K562 (cell line): ENCODE results near the gene GGPS1. TPM values are rescaled to one million over a fixed set of nuclear protein-coding genes. Genes with fewer than 3 reads are reported as not detected.
A peak's percentile ranks its signal among the peaks of the same experiment; 100 is the strongest.

Experiments
- ATAC-seq: fragments of 200-7000 bp; cut with Tn5 transposase; 3 replicates; pipeline ENCODE4 v1.9.1; 2020; ENCODE audit warnings: moderate library complexity
- BruUV-seq: library from RNA; stranded (reverse); fragments of 400-500 nt; replicated peaks from 2 replicates; lab custom pipeline; 2021; lab: Mats Ljungman, UMichigan
- CTCF ChIA-PET: fragments of 300-600 bp; formaldehyde crosslinking; extraction: SDS; loops from one replicate; lab custom pipeline; 2021; ENCODE audit warnings: low intra/inter-chr PET ratio; lab: Yijun Ruan, JAX
- POLR2A ChIA-PET: fragments of 300-600, 350-650 bp; sonication (Branson Sonifier 250); formaldehyde crosslinking; extraction: SDS; loops from one replicate; lab custom pipeline; 2021; ENCODE audit warnings: antibody characterized with exemption, inconsistent platforms; lab: Yijun Ruan, JAX
- DNase-seq, 4 experiments: peaks; one replicate each; pipeline versions ENCODE4 v3.0.0 to v3.0.0-alpha.2; 2011 to 2018; ENCODE audit warnings: low spot score in 3 of 4, mixed read lengths in 3 of 4; ENCODE audit errors: extremely low read depth in 1 of 4
- FAIRE-seq: peaks from 2 replicates; lab custom pipeline; 2011; peaks lifted over from hg19 to GRCh38; lab: Jason Lieb, UNC
- H2AFZ ChIP-seq: 2 replicates; pipeline ENCODE4 v1.6.0; 2011; ENCODE audit warnings: low read depth, low read length, control low read depth, inconsistent platforms
- H3K27ac ChIP-seq: fragments of 200-600 bp; 3 replicates; pipeline ENCODE4 v1.8.0; 2011; ENCODE audit warnings: low read depth, mild to moderate bottlenecking, control low read depth, inconsistent platforms, low read length, moderate library complexity, mixed read lengths; ENCODE audit errors: extremely low read depth
- H3K27me3 ChIP-seq, 2 experiments: fragments of 300-600 bp in 1 of 2; 2 replicates in 1 of 2; 3 replicates in 1 of 2; pipeline versions ENCODE4 v1.6.0 to v1.8.0; 2011; ENCODE audit warnings: inconsistent platforms in 2 of 2, low read length in 2 of 2, mild to moderate bottlenecking in 1 of 2, mixed read lengths in 1 of 2, moderate library complexity in 1 of 2; ENCODE audit not compliant: control insufficient read depth in 2 of 2, insufficient read depth in 2 of 2
- H3K36me3 ChIP-seq: fragments of 300-600 bp; 3 replicates; pipeline ENCODE4 v1.8.0; 2011; ENCODE audit warnings: mild to moderate bottlenecking, low read length, inconsistent platforms; ENCODE audit not compliant: control insufficient read depth, insufficient read depth
- H3K4me1 ChIP-seq, 2 experiments: fragments of 200-600 bp in 1 of 2; replicated peaks in 1 of 2; 2 replicates in 1 of 2; 3 replicates in 1 of 2; pipeline versions ENCODE4 v1.5.1 to v1.8.0; 2011; ENCODE audit warnings: inconsistent platforms in 2 of 2, low read length in 2 of 2, mild to moderate bottlenecking in 1 of 2, mixed read lengths in 1 of 2, moderate library complexity in 1 of 2; ENCODE audit not compliant: control insufficient read depth in 2 of 2, insufficient read depth in 2 of 2
- H3K4me2 ChIP-seq: 2 replicates; pipeline ENCODE4 v1.6.1; 2011; ENCODE audit warnings: low read length, control low read depth, inconsistent platforms, mixed read lengths; ENCODE audit not compliant: insufficient read depth
- H3K4me3 ChIP-seq: fragments of 200-600 bp; sonication (generic), shearing (Covaris generic); 2 replicates; pipeline ENCODE4 v1.5.1; 2016; ENCODE audit warnings: control low read depth, inconsistent platforms
- H3K79me2 ChIP-seq: fragments of 200-600 bp; 3 replicates; pipeline ENCODE4 v1.8.0; 2011; ENCODE audit warnings: low read length, inconsistent platforms; ENCODE audit not compliant: control insufficient read depth, insufficient read depth
- H3K9ac ChIP-seq, 2 experiments: 2 replicates each; pipeline versions ENCODE4 v1.6.0 to v1.6.1; 2011; ENCODE audit warnings: low read depth in 2 of 2, low read length in 2 of 2, control low read depth in 1 of 2, inconsistent platforms in 1 of 2, mild to moderate bottlenecking in 1 of 2, mixed read lengths in 1 of 2; ENCODE audit not compliant: insufficient read depth in 1 of 2
- H3K9me1 ChIP-seq: one replicate; pipeline ENCODE4 v1.6.0; 2011; ENCODE audit warnings: inconsistent platforms, mild to moderate bottlenecking, low read length, moderate library complexity; ENCODE audit not compliant: control insufficient read depth, insufficient read depth
- H3K9me3 ChIP-seq: replicated peaks from 2 replicates; pipeline ENCODE4 v1.5.1; 2011; ENCODE audit warnings: low read depth, low read length, inconsistent platforms; ENCODE audit not compliant: control insufficient read depth, insufficient read depth
- H4K20me1 ChIP-seq: replicated peaks from 2 replicates; pipeline ENCODE4 v1.6.1; 2011; ENCODE audit warnings: low read length, inconsistent platforms, mixed read lengths; ENCODE audit not compliant: control insufficient read depth, insufficient read depth
- FOXJ2 ChIP-seq: fragments of 200-800 bp; sonication (Bioruptor generic); IDR thresholded peaks from 2 replicates; pipeline ENCODE4 v1.6.1; 2016; ENCODE audit warnings: missing genetic modification characterization, missing compliant biosample characterization
- HOMEZ ChIP-seq: fragments of 250-450 bp; sonication (Bioruptor Pico); IDR thresholded peaks from 2 replicates; pipeline ENCODE4 v1.4.0; 2020; ENCODE audit warnings: mild to moderate bottlenecking, moderate library complexity
- PCBP1 ChIP-seq: fragments of 200-400 bp; formaldehyde crosslinking; IDR thresholded peaks from 2 replicates; pipeline ENCODE4 v1.6.1; 2018; ENCODE audit warnings: mild to moderate bottlenecking, low read depth, low read length; ENCODE audit not compliant: poor library complexity, severe bottlenecking
- RCOR1 ChIP-seq, 2 experiments: IDR thresholded peaks; 2 replicates each; pipeline ENCODE4 v1.6.1; 2012; ENCODE audit warnings: low read depth in 2 of 2, low read length in 2 of 2, borderline replicate concordance in 1 of 2, improper control_type of control experiment in 1 of 2
- RFX1 ChIP-seq: fragments of 450-650 bp; IDR thresholded peaks from 2 replicates; pipeline ENCODE4 v1.6.1; 2016; ENCODE audit warnings: mild to moderate bottlenecking, moderate library complexity
- SAFB ChIP-seq: fragments of 200-400 bp; formaldehyde crosslinking; IDR thresholded peaks from 2 replicates; pipeline ENCODE4 v1.6.1; 2017; ENCODE audit warnings: low read depth, low read length, borderline replicate concordance
- TSHZ1 ChIP-seq: fragments of 250-450 bp; sonication (Bioruptor Pico); IDR thresholded peaks from 2 replicates; pipeline ENCODE4 v1.4.0; 2020; ENCODE audit warnings: mild to moderate bottlenecking, moderate library complexity
- ZNF324 ChIP-seq: fragments of 250-450 bp; sonication (Bioruptor Pico); IDR thresholded peaks from 2 replicates; pipeline ENCODE4 v1.4.0; 2020; ENCODE audit warnings: mild to moderate bottlenecking
- WGBS: fragments of 100-300 bp; shearing (Covaris generic); methylation state at CpG from one replicate; pipeline ENCODE4 v1.1.6; 2016; ENCODE audit warnings: low coverage, mixed read lengths; ENCODE audit not compliant: insufficient coverage; ENCODE audit errors: missing lambda C conversion rate; 5-methylcytosine and 5-hydroxymethylcytosine counted together
- in situ Hi-C: fragments of 300-500 bp; cut with MboI; formaldehyde crosslinking; loops from 4 replicates; pipeline ENCODE4 v1.15.0; 2018; ENCODE audit warnings: inconsistent platforms, mixed read lengths
- intact Hi-C: fragments of 100-400 bp; cut with micrococcal nuclease; formaldehyde crosslinking; loops from 2 replicates; pipeline ENCODE4 v1.14.2; 2022
- polyA plus RNA-seq, 8 experiments: library from polyadenylated mRNA; depleted of rRNA in 4 of 8; stranded (reverse) in 5 of 8; unstranded in 3 of 8; fragments of >200 nt; fragmentation: Nextera tagmentation in 2 of 8; fragmentation: Illumina TruSeq in 1 of 8; extraction: Ambion mirVana in 2 of 8; extraction: Trizol in 1 of 8; gene quantifications; 2 replicates each; pipeline versions ENCODE4 v1.2.1 to v1.2.3, GENCODE V29; 2011 to 2014; ENCODE audit warnings: inconsistent platforms in 1 of 8, missing spikeins in 1 of 8
- total RNA-seq, 7 experiments: library from RNA; depleted of rRNA in 6 of 7; stranded (reverse); fragments of >200 nt in 6 of 7; fragmentation: Illumina TruSeq in 2 of 7; extraction: Trizol in 2 of 7; gene quantifications; 2 replicates each; pipeline versions ENCODE4 v1.2.1 to v1.2.3, GENCODE V29; 2011 to 2021; ENCODE audit warnings: low replicate concordance in 1 of 7

The GGPS1 gene
- total and polyA plus RNA-seq, 9 of the 15 experiments (the other 6 are each of a cell fraction or from before 2014, with no cell fraction given), result 18.8 to 104 (median 56.3) TPM

- no peaks in the 10 kb centered on the region for H3K27me3 ChIP-seq
- H3K27ac ChIP-seq, result peak overlapping the region; percentile 52; the same call in 1 of the 3 replicates
- no TSS peak for BruUV-seq
- peaks cover 78% of the 10 kb centered on the region for H3K79me2 ChIP-seq
- no peaks in the 10 kb centered on the region for H3K9me3 ChIP-seq
- 63% methylated on average over 6 of the region's 6 CpGs for whole genome bisulfite sequencing
- no peaks in the 10 kb centered on the region for H3K9me1 ChIP-seq
- peak; percentile 15; the same call in 1 of the 3 replicates for ATAC-seq
- no peak overlapping the region for H3K9ac ChIP-seq
- H3K4me1 ChIP-seq, result no peaks in the 10 kb centered on the region; a peak in 2 of 5 replicates
- ChIA-PET CTCF (no interaction called here), POLR2A (interaction anchor here (0.6 to 3.6 kb wide), 9 partner anchors 9 to 654 kb away, joined by 3 to 12 read pairs (median 4); partner anchors contain the start of genes ARID4B and GGPS1)
- TF ChIP-seq RCOR1 (IDR thresholded peaks at IDR 0.05; ENCODE audit: borderline replicate concordance in 1 of 2, low read depth in 2 of 2, low read length in 2 of 2), result 0 out of 4 replicates have a peak, but pooled peaks of 1 of the 2 experiments have one; percentile 2
- TF ChIP-seq SAFB, result no peak
- TF ChIP-seq FOXJ2 (tag), result peak; percentile 78
- TF ChIP-seq TSHZ1 (CRISPR knock-in tag), result no peak
- TF ChIP-seq HOMEZ (CRISPR knock-in tag), result no peak
- no peak for TF ChIP-seq PCBP1
- 0 out of 2 replicates have a peak, but pooled peaks have one; percentile 7 for TF ChIP-seq ZNF324 (CRISPR knock-in tag)
- peak; percentile 57 for TF ChIP-seq RFX1
- no peak overlapping the region for H3K4me3 ChIP-seq
- DNase-seq, result no peak
- no peak for FAIRE-seq
- intact Hi-C loops, result no loop called here
- H2AFZ ChIP-seq, result no peak overlapping the region
- no peak overlapping the region for H3K4me2 ChIP-seq
- peaks cover 10% of the 10 kb centered on the region; the same call in 1 of the 2 replicates for H4K20me1 ChIP-seq
- H3K36me3 ChIP-seq, result peaks cover 11% of the 10 kb centered on the region; the same call in 1 of the 3 replicates
- in situ Hi-C loops, result no loop called here
Observed at GRCh38 chr1:235304549-235305451, 23.6 kb upstream of the GGPS1 start.
